SU-DHL-6 (cell line): Measurements from ENCODE around the gene TPSB2.

Source experiments
- CTCF ChIP-seq: fragments of 200-600 bp; sonication (generic); IDR thresholded peaks from one replicate; pipeline ENCODE4 v1.5.1; 2017; ENCODE audit warnings: antibody characterized with exemption, mild to moderate bottlenecking, low read length, moderate library complexity; ENCODE audit not compliant: insufficient read depth, poor library complexity, severe bottlenecking
- EZH2phosphoT487 ChIP-seq: fragments of 200-600 bp; sonication (generic), shearing (Covaris generic); conservative IDR thresholded peaks from 2 replicates; pipeline ENCODE4 v1.6.1; 2018; ENCODE audit warnings: mild to moderate bottlenecking, antibody characterized with exemption, low read length, moderate library complexity, mixed read lengths

GRCh38 chr16:1277617-1278282 is 47.8 kb upstream of the TPSB2 start:
- TF ChIP-seq CTCF, result no peak
- no peak for TF ChIP-seq EZH2phosphoT487
